IPS DF 6.9 (cell line): ENCODE data around the gene GALNT17.
"Not testable (repeated sequence)": the region's sequence is repeated elsewhere in the genome, so short reads cannot be mapped to it uniquely, and the experiment has no call there.

Experiments
- DNase-seq: peaks from one replicate; pipeline ENCODE4 v3.0.0-alpha.2; 2013; ENCODE audit warnings: low read depth, low spot score
- H3K27ac ChIP-seq: one replicate; pipeline ENCODE4 v1.5.1; 2013; ENCODE audit warnings: low read length, control low read depth
- H3K27me3 ChIP-seq: 2 replicates; pipeline ENCODE4 v1.6.1; 2013; ENCODE audit warnings: mild to moderate bottlenecking, low read length; ENCODE audit not compliant: control insufficient read depth, insufficient read depth
- H3K36me3 ChIP-seq: 2 replicates; pipeline ENCODE4 v1.6.1; 2013; ENCODE audit warnings: low read length; ENCODE audit not compliant: control insufficient read depth, insufficient read depth
- H3K4me1 ChIP-seq: 2 replicates; pipeline ENCODE4 v1.6.1; 2013; ENCODE audit warnings: low read length; ENCODE audit not compliant: control insufficient read depth, insufficient read depth
- H3K4me3 ChIP-seq: 2 replicates; pipeline ENCODE4 v1.5.1; 2013; ENCODE audit warnings: mild to moderate bottlenecking, low read length
- H3K9me3 ChIP-seq: 2 replicates; pipeline ENCODE4 v1.6.1; 2013; ENCODE audit warnings: low read length, inconsistent platforms; ENCODE audit not compliant: control insufficient read depth, insufficient read depth
- WGBS: extraction: QIAGEN DNeasy Blood & Tissue Kit; methylation state at CpG from one replicate; pipeline ENCODE4 v1.1.7; 2013; ENCODE audit warnings: mixed read lengths, missing lambda C conversion rate; ENCODE audit not compliant: insufficient read length, insufficient coverage; 5-methylcytosine and 5-hydroxymethylcytosine counted together

Gene GALNT17

GRCh38 chr7:71735961-71736556 is 604.1 kb downstream of the GALNT17 start:
- Histone ChIP-seq H3K4me1 (peaks cover 2% of the 10 kb centered on the region; the same call in 1 of the 2 replicates), H3K4me3 (no peak overlapping the region), H3K27me3 (no peaks in the 10 kb centered on the region), H3K9me3 (no peaks in the 10 kb centered on the region; the same call in 1 of the 2 replicates), H3K27ac (no peak overlapping the region), H3K36me3 (no peaks in the 10 kb centered on the region)
- no CpG with 5 or more reads among the region's 7 CpGs for WGBS
- DNase-seq, result peak; percentile 87

DNA sequence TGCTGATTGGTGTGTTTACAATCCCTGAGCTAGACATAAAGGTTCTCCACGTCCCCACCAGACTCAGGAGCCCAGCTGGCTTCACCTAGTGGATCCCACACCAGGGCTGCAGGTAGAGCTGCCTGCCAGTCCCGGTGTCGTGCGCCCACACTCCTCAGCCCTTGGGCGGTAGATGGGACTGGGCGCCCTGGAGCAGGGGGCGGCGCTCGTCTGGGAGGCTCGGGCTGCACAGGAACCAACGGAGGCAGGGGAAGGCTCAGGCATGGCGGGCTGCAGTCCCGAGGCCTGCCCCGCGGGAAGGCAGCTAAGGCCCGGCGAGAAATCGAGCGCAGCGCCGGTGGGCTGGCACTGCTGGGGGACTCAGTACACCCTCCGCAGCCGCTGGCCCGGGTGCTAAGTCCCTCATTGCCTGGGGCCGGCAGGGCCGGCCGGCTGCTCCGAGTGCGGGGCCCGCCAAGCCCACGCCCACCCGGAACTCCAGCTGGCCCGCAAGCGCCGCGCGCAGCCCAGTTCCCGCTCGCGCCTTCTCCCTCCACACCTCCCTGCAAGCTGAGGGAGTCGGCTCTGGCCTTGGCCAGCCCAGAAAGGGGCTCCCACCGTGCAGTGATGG is 606.1 kb downstream of the GALNT17 start:
- not testable (repeated sequence) for H3K9me3 ChIP-seq, H3K4me1 ChIP-seq, DNase-seq, H3K36me3 ChIP-seq, H3K27me3 ChIP-seq, H3K27ac ChIP-seq, H3K4me3 ChIP-seq
- WGBS, result no CpG with 5 or more reads among the region's 42 CpGs

- no CpG with 5 or more reads among the region's 10 CpGs for WGBS
- Histone ChIP-seq H3K4me1 (peaks cover 2% of the 10 kb centered on the region; the same call in 1 of the 2 replicates), H3K27ac (no peak overlapping the region), H3K27me3 (no peaks in the 10 kb centered on the region), H3K4me3 (no peak overlapping the region), H3K9me3 (no peaks in the 10 kb centered on the region; the same call in 1 of the 2 replicates), H3K36me3 (no peaks in the 10 kb centered on the region)
- peak; percentile 50 for DNase-seq
Observed at GRCh38 chr7:71739520-71740173, 607.7 kb downstream of the GALNT17 start.

DNA sequence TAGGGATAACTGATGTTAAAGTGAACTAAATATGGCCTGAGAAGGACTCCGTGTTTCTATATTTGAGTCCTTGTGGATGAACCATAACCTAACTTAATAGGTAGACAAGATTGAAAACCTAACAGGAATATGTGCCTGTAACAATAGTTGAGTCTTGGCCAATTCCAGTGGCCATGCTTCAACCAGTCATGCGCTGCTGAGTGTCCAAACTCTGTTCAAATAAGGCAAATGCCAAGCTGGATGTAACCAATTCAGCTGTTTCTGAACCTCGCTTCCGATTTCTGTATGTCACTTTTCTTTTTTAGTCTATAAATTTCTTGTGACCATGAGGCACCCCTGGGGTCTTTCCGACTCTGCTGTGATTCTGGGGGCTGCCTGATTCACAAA is 608.2 kb downstream of the GALNT17 start:
- H3K9me3 ChIP-seq, result no peaks in the 10 kb centered on the region; the same call in 1 of the 2 replicates
- DNase-seq, result no peak
- H3K4me3 ChIP-seq, result no peak overlapping the region
- no peak overlapping the region for H3K27ac ChIP-seq
- no CpG with 5 or more reads among the region's 5 CpGs for WGBS
- H3K36me3 ChIP-seq, result no peaks in the 10 kb centered on the region
- H3K27me3 ChIP-seq, result no peaks in the 10 kb centered on the region
- peaks cover 2% of the 10 kb centered on the region; the same call in 1 of the 2 replicates for H3K4me1 ChIP-seq

- H3K36me3 ChIP-seq, result no peaks in the 10 kb centered on the region
- no CpG with 5 or more reads among the region's 5 CpGs for WGBS
- DNase-seq, result no peak
- H3K27ac ChIP-seq, result no peak overlapping the region
- H3K27me3 ChIP-seq, result no peaks in the 10 kb centered on the region
- H3K4me1 ChIP-seq, result no peaks in the 10 kb centered on the region
- no peaks in the 10 kb centered on the region for H3K9me3 ChIP-seq
- no peak overlapping the region for H3K4me3 ChIP-seq
Observed at GRCh38 chr7:71746006-71746405, 614.1 kb downstream of the GALNT17 start.

DNA sequence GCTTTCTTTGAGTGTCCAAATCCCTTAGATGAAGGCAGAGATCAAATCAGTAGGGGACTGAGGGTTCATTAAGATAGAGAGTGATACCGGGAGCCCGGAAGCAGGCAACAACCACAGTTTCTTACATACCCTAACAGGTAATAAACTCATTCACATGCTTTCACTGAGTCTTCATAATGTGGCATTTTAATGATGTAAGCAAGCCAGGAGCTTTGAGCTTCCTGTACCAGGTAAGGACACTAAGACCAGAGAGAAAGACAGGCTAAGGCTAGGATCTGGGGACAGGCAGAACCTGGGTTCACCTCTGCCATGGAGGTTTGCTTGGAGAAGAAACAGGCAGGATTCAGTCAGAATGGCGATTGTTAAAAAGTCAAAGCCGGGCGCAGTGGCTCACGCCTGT is 618.3 kb downstream of the GALNT17 start:
- Histone ChIP-seq H3K36me3 (no peaks in the 10 kb centered on the region), H3K27ac (no peak overlapping the region), H3K9me3 (peaks cover 2% of the 10 kb centered on the region; the same call in 1 of the 2 replicates), H3K4me3 (no peak overlapping the region), H3K4me1 (no peaks in the 10 kb centered on the region), H3K27me3 (no peaks in the 10 kb centered on the region)
- no peak for DNase-seq
- WGBS, result no CpG with 5 or more reads among the region's 6 CpGs

DNA sequence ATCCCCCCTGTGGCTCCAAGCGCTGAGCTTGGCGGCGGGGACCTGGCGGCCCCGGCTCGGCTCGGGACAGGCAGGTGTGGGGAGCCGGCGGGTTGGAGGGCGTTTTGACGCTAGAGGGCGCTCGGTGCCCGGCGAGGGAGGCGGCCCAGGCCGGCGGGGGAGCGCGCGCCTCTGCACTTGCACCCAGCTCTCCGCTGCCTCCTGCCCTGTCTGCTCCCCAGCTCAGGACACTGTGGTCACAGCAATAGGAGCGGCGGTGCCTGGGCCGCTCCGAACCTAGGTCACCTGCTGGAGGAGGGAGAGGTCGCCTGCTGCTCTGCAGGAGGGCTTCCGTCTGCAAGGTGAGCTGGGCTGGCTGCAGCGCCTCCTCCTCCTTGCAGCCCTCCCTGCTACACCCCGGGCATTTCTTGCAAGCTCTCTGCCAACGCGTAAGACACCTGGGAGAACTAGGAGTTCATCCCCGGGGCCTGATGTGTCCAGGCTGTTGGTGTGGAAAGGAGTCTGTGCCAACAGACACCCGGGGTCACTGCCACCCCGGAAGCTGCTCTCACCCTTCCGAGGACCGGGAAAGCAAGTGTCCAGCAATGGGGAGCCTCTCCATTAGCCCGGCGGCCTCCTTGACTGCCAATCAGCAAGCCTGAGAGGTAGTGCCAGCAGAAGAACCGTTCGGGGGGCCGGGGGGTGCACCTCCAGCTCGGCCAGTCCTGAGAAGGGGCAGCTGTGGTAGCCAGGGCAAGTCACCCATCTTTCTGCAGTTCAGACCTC is 620.4 kb downstream of the GALNT17 start:
- H3K27me3 ChIP-seq, result no peaks in the 10 kb centered on the region
- peak overlapping the region; percentile 30; the same call in 1 of the 2 replicates for H3K4me3 ChIP-seq

DNA sequence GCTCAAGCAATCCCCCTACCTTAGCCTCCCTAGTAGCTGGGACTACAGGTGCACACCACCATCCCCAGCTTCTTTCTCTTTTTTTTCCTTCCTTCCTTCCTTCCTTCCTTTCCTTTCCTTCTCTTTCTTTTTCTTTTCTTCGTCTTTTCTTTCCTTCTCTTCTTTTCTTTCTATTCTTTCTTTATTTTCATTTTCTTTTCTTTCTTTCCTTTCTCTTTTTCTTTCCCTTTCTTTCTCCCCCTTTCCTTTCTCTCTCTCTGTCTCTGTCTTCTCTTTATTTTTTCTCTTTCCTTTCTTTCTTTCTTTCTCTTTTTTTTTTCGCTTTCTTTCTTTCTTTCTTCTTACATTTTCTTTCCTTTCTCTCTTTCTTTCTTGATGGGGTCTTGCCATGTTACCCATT is 621.3 kb downstream of the GALNT17 start:
- Histone ChIP-seq H3K4me3 (no peak overlapping the region), H3K4me1 (no peaks in the 10 kb centered on the region), H3K9me3 (peaks cover 2% of the 10 kb centered on the region; the same call in 1 of the 2 replicates), H3K27me3 (no peaks in the 10 kb centered on the region), H3K36me3 (no peaks in the 10 kb centered on the region), H3K27ac (no peak overlapping the region)
- WGBS, result 100% methylated on average over 2 of the region's 2 CpGs
- DNase-seq, result no peak

More for the DNA sequence above, 620.4 kb downstream of the GALNT17 start:
- Histone ChIP-seq H3K36me3 (no peaks in the 10 kb centered on the region), H3K4me1 (no peaks in the 10 kb centered on the region), H3K27ac (no peak overlapping the region), H3K9me3 (peaks cover 2% of the 10 kb centered on the region; the same call in 1 of the 2 replicates)
- DNase-seq, result peak; percentile 61
- no CpG with 5 or more reads among the region's 43 CpGs for WGBS

DNA sequence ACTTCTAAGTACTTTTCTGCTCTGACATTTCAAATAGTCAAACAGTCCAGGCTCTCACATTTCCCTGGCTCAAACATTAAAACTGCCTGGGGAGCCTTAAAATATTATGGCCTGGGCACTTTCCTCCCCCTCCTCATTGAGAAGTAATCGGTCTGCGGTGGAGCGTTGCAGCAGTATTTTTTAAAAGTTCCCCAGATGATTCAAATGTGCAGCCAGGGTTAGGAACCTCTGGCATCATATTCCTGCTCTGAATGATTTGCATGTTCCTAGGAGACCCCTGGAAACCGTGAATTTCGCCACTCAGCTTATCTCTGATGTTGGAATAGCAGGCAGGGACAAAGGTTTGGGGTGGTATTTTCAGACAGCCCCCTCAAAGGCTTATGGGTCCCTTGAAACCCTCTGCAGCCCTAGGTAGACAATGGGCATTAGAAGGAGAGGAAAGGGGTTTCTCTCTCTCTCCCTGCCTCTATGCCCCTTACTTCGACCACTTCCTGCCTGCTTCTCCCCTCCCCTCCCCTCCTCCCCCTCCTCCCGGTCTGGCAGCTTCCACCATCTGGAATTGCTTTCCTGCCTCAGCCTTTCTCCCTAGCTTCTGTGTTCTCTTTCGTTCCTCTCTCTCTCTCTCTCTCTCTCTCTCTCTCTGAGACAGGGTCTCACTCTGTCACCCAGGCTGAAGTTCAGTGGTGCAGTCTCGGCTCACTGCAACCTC is 622.2 kb downstream of the GALNT17 start:
- no peaks in the 10 kb centered on the region for H3K36me3 ChIP-seq
- WGBS, result no CpG with 5 or more reads among the region's 9 CpGs

GRCh38 chr7:71754828-71755227 is 622.9 kb downstream of the GALNT17 start:
- H3K9me3 ChIP-seq, result peaks cover 2% of the 10 kb centered on the region; the same call in 1 of the 2 replicates
- H3K4me1 ChIP-seq, result no peaks in the 10 kb centered on the region
- no peak overlapping the region for H3K4me3 ChIP-seq
- no peak overlapping the region for H3K27ac ChIP-seq
- WGBS, result no CpG with 5 or more reads among the region's 4 CpGs
- no peaks in the 10 kb centered on the region for H3K36me3 ChIP-seq
- no peaks in the 10 kb centered on the region for H3K27me3 ChIP-seq
- DNase-seq, result no peak

More for the DNA sequence above, 622.2 kb downstream of the GALNT17 start:
- Histone ChIP-seq H3K9me3 (peaks cover 2% of the 10 kb centered on the region; the same call in 1 of the 2 replicates), H3K27ac (no peak overlapping the region), H3K4me3 (no peak overlapping the region), H3K27me3 (no peaks in the 10 kb centered on the region), H3K4me1 (no peaks in the 10 kb centered on the region)
- DNase-seq, result no peak
